Activated CD4-positive, CD25-positive, alpha-beta regulatory T cell treated with anti-CD3 and anti-CD28 coated beads, Interleukin-2, amount 50 U/mL, for 24 hours (primary cell): ENCODE results near the gene ATP5F1D.
"Not testable (repeated sequence)": the region's sequence is repeated elsewhere in the genome, so short reads cannot be mapped to it uniquely, and the experiment has no call there.

Experiments used
- ATAC-seq, 2 donors: fragments of 150-1000 bp; cut with Tn5 transposase; one replicate each; pipeline ENCODE4 v1.10.0; 2021; ENCODE audit warnings: mild to moderate bottlenecking in 1 of 2, moderate library complexity in 1 of 2

The ATP5F1D gene

DNA sequence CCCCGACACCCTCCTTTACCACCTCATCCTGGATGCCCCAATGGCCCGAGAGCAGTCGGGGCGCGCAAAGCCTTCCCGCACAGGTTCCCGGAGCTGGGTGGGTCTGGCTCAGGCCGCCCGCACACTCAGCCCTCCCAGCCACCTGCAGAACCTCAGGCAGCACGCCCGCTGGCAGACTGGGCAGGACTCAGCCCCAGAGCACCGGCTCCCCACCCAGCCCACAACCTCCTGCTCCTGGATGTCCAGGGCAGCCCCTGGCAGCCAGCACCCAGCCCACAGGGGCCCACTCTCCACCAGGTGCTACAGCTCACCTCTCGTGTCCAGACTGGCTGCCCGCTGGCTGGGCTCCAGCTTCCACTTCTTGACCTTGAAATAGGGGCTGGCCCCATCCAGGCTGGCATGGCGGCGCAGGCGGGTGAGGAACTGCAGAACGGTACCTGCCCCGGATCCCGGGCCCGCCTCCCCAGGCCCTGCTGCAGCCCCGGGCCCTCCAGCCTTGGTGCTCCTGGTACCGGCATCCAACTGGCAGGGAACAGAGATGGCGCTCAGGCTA is 8.4 kb upstream of the ATP5F1D start:
- no peak for ATAC-seq

GRCh38 chr19:1234051-1234954 is 7.2 kb upstream of the ATP5F1D start:
- ATAC-seq, result no peak

GRCh38 chr19:1234955-1235380 is 6.6 kb upstream of the ATP5F1D start:
- no peak for ATAC-seq

GRCh38 chr19:1235625-1236538 is 5.7 kb upstream of the ATP5F1D start:
- ATAC-seq, result no peak

- no peak for ATAC-seq
These were observed 5.0 kb upstream of the ATP5F1D start for GRCh38 chr19:1236576-1236975.

- ATAC-seq, result no peak
These were observed 4.4 kb upstream of the ATP5F1D start for GRCh38 chr19:1237027-1237659.

GRCh38 chr19:1237754-1238368 is 3.7 kb upstream of the ATP5F1D start, which contains the start of gene CBARP:
CBARP (minus strand) TSS chr19:1238005; CDS start chr19:1236100, 1,905 bp downstream.
- peak in 1 of 2 donors; percentile 2 for ATAC-seq

DNA sequence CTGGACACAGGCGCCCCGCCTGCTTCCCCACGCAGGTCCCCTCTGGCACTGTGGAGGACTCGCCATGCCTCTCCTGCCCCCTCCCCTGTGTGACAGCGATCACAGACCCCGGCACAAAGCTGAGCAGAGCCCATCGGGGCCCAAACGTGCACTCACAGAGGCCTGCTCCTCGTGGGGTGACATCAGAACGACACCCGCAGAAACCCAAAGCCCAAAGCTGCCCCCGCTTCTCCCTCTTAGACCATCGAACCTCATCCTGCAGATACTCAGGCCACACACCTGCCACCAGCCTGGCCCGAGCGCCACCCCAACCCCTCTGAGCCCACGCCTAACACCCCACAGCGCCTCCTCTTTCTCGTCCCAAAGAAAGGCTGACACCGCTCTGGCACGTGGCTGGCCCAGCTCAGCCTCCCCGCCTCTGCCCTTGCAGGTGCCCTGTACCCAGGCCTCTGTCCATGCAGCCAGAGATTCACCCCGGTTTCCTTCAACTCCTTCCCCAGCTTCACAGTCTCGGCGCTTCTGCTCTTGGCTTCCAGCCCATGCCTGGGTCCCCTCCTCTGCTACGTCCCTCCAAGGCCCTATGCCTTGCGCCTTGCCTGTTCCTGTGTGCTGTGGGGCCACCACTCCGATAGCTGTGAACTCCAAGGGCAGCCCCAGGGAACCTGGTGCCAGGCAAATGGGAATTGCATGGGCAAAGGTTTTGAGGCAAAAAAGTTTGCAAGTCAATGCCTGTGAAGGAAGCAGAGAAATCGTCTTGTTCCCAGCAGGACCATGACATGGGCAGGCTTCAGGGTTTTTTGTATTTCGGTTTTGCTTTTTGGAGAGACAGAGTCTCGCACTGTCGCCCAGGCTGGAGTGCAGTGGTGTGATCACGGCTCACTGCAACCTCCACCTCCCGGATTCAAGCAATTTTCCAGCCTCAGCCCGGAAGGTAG is 2.9 kb upstream of the ATP5F1D start:
- ATAC-seq, result no peak

- ATAC-seq, result no peak
These were observed 2.1 kb upstream of the ATP5F1D start for GRCh38 chr19:1239420-1239795.

DNA sequence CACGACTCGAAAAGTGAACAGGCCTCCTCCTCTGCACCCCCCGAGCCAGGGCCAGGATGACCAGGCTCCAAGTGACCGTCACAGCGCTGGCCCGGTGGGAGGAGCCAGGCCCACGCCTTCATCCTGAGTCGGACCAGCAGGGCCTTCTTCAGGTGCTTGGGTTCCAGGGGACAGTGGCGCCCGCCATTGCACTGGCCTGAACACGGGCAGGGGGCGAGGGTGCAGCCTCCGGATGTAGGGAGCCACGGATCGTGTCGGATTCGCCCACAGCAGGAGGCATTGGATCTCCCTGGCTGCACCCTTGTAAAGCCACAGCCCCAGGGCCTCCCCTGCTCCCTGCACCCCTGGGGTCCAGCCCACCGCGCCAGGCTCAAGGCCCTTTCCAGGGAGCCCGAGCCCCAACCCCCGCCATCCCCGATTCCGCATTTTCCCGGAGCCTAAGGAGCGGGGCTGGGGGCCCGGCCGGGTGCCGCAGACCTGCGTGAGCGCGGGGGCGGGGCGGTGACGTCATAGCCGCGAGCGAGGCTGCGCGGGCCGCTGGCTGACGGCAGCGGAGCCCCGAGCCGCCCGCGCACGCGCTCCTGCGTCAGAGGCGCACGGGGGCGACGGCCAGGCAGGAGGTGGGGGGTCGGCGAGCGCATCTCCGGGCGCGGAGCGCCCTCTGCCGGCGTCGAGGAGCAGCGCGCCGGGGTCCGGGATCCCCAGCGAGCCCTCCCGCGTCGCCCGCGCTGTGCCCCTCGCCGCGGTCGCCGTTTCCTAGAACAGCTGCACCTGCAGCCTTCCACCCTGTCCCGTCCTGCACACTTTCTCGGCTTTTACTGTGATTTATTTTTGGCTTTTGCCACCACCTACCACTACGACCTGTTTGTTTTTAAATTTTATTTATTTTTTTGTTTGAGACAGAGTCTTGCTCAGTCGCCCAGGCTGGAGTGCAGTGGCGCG is 1.5 kb upstream of the ATP5F1D start:
- peak; percentile 51 to 52 for ATAC-seq

GRCh38 chr19:1240925-1241324 is 626 bp upstream of the ATP5F1D start:
- no peak for ATAC-seq

DNA sequence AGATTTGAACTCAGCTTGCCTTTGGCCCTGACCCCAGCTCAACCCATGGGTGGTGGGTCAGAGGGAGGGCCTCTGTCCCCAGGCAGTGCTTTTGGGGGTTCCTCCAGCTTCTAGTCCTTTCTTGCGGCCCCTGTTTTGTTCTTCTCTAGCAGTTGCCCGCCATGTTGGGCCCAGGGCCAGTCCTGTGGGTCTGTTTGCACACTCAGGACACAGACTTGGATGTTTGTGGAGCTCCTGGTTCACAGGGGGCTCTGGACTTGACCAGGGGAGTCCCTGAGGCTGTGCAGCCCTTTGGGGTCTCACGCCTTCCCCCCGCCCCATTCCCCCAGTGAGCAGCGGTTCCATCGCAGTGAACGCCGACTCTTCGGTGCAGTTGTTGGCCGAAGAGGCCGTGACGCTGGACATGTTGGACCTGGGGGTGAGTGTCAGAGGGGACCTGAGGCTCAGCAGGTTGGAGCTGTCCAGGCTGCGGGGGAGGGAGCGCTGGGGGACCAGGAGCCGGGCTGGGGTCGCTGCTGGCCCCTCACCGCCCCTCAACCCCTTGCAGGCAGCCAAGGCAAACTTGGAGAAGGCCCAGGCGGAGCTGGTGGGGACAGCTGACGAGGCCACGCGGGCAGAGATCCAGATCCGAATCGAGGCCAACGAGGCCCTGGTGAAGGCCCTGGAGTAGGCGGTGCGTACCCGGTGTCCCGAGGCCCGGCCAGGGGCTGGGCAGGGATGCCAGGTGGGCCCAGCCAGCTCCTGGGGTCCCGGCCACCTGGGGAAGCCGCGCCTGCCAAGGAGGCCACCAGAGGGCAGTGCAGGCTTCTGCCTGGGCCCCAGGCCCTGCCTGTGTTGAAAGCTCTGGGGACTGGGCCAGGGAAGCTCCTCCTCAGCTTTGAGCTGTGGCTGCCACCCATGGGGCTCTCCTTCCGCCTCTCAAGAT is 2.5 kb downstream of the ATP5F1D start:
- ATAC-seq, result peak; percentile 38 to 48

GRCh38 chr19:1244693-1245451 is 3.3 kb downstream of the ATP5F1D start:
- ATAC-seq, result no peak

GRCh38 chr19:1245494-1246264 is 4.1 kb downstream of the ATP5F1D start:
- no peak for ATAC-seq

DNA sequence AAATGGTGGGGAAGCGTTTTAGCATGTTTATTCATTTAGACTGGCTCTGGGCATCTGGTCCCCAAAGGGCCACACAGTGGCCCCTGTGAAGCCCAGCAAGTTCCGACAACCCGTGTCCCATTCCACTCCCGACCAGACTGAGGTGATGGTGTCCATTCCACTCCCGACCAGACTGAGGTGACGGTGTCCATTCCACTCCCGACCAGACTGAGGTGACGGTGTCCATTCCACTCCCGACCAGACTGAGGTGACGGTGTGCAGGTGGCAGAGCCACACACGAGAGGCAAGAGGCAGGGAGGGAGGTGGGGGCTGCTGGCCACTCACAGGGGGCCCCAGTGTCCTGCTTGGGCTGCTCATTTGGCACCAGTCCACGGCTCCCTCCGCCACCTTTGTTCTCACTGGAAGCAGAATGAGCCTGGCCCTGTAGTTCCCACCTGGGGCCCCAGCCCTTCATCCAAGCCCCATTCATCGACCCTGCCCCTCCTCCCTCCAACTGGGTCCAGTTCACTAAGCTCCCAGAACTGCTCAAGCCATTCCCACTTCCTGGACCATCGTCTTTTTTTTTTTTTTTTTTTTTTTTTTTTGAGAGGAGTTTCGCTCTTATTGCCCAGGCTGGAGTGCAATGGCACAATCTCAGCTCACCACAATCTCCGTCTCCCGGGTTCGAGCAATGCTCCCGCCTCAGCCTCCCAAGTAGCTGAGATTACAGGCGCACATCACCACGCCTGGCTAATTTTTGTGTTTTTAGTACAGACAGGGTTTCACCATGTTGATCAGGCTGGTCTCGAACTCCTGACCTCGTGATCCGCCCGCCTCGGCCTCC is 4.9 kb downstream of the ATP5F1D start:
- ATAC-seq, result not testable (repeated sequence)

- ATAC-seq, result no peak
These were observed 6.2 kb downstream of the ATP5F1D start for GRCh38 chr19:1247748-1248138.
